Heart left ventricle (tissue), 16 donors: ENCODE measurements around the gene SPO11. TPM values are rescaled to one million over a fixed set of nuclear protein-coding genes. Genes with fewer than 3 reads are reported as not detected.
A peak's percentile ranks its signal among the peaks of the same experiment; 100 is the strongest.

ENCODE experiments used
- ATAC-seq, 4 donors: fragments of 200-7000 bp; cut with Tn5 transposase; one replicate each; pipeline ENCODE4 v1.9.1; 2020 to 2022; ENCODE audit warnings: moderate library complexity in 4 of 4, mild to moderate bottlenecking in 3 of 4, moderate number of reproducible peaks in 1 of 4
- DNase-seq, 5 donors: peaks; one replicate each; pipeline ENCODE4 v3.0.0-alpha.2; 2020
- H3K27ac ChIP-seq, 12 donors: fragments of 200-600 bp; sonication (generic) in 4 of 12; one replicate each; pipeline versions ENCODE4 v1.5.0 to v1.8.0; 2016 to 2022; ENCODE audit warnings: mild to moderate bottlenecking in 2 of 12
- H3K27me3 ChIP-seq, 9 donors: fragments of 200-600 bp; sonication (generic) in 2 of 9; one replicate each; pipeline versions ENCODE4 v1.5.1 to v1.8.0; 2016 to 2022; ENCODE audit warnings: mild to moderate bottlenecking in 3 of 9
- H3K36me3 ChIP-seq, 9 donors: fragments of 200-600 bp; sonication (generic) in 2 of 9; one replicate each; pipeline versions ENCODE4 v1.5.0 to v1.8.0; 2018 to 2022; ENCODE audit warnings: mild to moderate bottlenecking in 2 of 9
- H3K4me1 ChIP-seq, 12 donors: fragments of 200-600 bp; sonication (generic) in 4 of 12; one replicate each; pipeline versions ENCODE4 v1.5.0 to v1.8.0; 2016 to 2022; ENCODE audit warnings: mild to moderate bottlenecking in 3 of 12
- H3K4me3 ChIP-seq, 12 donors: fragments of 200-600 bp; sonication (generic) in 4 of 12; one replicate each; pipeline versions ENCODE4 v1.5.0 to v1.8.0; 2017 to 2022; ENCODE audit warnings: mild to moderate bottlenecking in 9 of 12, moderate library complexity in 4 of 12
- H3K9me3 ChIP-seq, 12 donors: fragments of 200-600 bp; sonication (generic) in 4 of 12; one replicate each; pipeline versions ENCODE4 v1.5.0 to v1.8.0; 2016 to 2022; ENCODE audit warnings: mild to moderate bottlenecking in 1 of 12
- POLR2A ChIP-seq, 2 donors: fragments of 450-650 bp; IDR thresholded peaks; one replicate each; pipeline ENCODE4 v1.6.1; 2017; ENCODE audit warnings: antibody characterized with exemption in 2 of 2, mild to moderate bottlenecking in 2 of 2, moderate library complexity in 2 of 2
- WGBS, 4 donors: extraction: QIAGEN DNeasy Blood & Tissue Kit in 2 of 4; methylation state at CpG; one replicate each; pipeline versions ENCODE4 v1.1.5 to v1.1.7; 2013 to 2018; 5-methylcytosine and 5-hydroxymethylcytosine counted together
- intact Hi-C, 10 donors: fragments of 100-400 bp; cut with DNase I; formaldehyde crosslinking; loops; one replicate each; pipeline versions ENCODE4 v1.11.1 to v1.14.2; 2022
- polyA plus RNA-seq, 2 donors: library from polyadenylated mRNA; stranded (reverse); fragments of 200-250 nt; gene quantifications; one replicate each; pipeline ENCODE4 v1.2.3, GENCODE V29; 2013
- total RNA-seq, 9 donors: library from RNA; depleted of rRNA in 2 of 9; stranded (reverse); fragments of >200 nt in 2 of 9; fragmentation: NEBNext Ultra II Directional in 3 of 9; extraction: Animal tissue kit (Norgen Biotek cat#: 25700) in 3 of 9; gene quantifications; one replicate each; pipeline versions ENCODE4 v1.1.0 to v1.2.4, GENCODE V29; 2016 to 2023
- TF ChIP-seq, protein P1 (sequence below), 12 donors: fragments of 200-600 bp; sonication (generic) in 4 of 12; IDR thresholded peaks; one replicate each; pipeline versions ENCODE4 v1.5.0 to v1.8.0; 2018 to 2022; ENCODE audit warnings: antibody characterized with exemption in 12 of 12, mild to moderate bottlenecking in 5 of 12
- donor health status: ischemic (EF 13 %, LVEDD 7.1; RV severe dilation, severe dysfunction).
- donor health status: healthy with polysubstance abuse.
- donor health status: DM: no; HTN: yes; CAD: no.
- donor health status: DM: no; HTN: no; CAD: no.
- donor health status: ischemic (EF 25% LVEDD 6.9; RV normal size, moderate dysfunction).
- donor health status: ischemic (EF 25% LVEDD 5.7; RV mildly dilated, moderate dysfunction).
- donor health status: healthy.
- donor health status: DM: yes; HTN: yes; CAD: no.
- donor health status: ischemic (EF 35%, LVEDD 5.7; RV mildly dilated, moderate dysfunction).
- donor health status: nonischemic (EF 11% LVEDD 7.7; RV severe dilation, severe dysfunction).
- donor health status: DM: yes; HTN: yes; CAD: no.
- donor health status: PGD.
- donor health status: ischemic (EF 29% LVEDD 5.4; RV normal size, mild dysfunction).
- donor health status: nonischemic (EF 23%, LVEDD 6.1; RV moderate dilation, normal function).

Gene SPO11
- total and polyA plus RNA-seq, 11 donors, result not detected

DNA sequence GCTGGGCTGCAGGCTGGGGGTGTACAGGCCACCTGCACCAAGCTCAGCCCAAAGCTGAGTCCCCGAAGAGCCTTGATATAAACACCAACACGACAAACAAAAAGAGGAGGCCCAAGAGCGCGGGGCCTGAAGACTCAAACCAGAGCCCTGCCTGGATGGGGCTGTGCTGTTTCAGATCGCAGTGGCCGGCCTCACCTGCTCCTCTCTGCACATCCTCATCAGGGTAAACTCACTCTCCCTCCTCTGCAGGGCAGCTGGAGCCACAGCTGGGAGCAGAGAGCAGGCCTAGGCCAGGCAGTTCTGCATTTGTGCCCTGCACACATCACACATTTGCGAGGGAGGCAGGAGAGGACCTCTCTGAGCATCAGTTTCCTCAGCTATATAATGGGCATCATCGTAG is 57.9 kb downstream of the SPO11 start:
- Histone ChIP-seq H3K4me1 (peaks cover 0 to 49% (median 28%) of the 10 kb centered on the region in 12 donors), H3K4me3 (no peak overlapping the region), H3K9me3 (peaks cover 0 to 5% (median 0%) of the 10 kb centered on the region in 12 donors), H3K27ac (no peak overlapping the region), H3K27me3 (no peaks in the 10 kb centered on the region), H3K36me3 (peaks cover 0 to 12% (median 0%) of the 10 kb centered on the region in 9 donors)
- ATAC-seq (no peak), DNase-seq (no peak)
- intact Hi-C loops, result loop anchor here in 6 of 10 donors (10.0 kb wide), 3 partner anchors 207 to 827 kb away; no protein-coding TSS in a partner anchor
- WGBS, 4 donors, result 89 to 96% (median 94%) methylated on average over 8 of the region's 8 CpGs
- TF ChIP-seq, protein P1, sequence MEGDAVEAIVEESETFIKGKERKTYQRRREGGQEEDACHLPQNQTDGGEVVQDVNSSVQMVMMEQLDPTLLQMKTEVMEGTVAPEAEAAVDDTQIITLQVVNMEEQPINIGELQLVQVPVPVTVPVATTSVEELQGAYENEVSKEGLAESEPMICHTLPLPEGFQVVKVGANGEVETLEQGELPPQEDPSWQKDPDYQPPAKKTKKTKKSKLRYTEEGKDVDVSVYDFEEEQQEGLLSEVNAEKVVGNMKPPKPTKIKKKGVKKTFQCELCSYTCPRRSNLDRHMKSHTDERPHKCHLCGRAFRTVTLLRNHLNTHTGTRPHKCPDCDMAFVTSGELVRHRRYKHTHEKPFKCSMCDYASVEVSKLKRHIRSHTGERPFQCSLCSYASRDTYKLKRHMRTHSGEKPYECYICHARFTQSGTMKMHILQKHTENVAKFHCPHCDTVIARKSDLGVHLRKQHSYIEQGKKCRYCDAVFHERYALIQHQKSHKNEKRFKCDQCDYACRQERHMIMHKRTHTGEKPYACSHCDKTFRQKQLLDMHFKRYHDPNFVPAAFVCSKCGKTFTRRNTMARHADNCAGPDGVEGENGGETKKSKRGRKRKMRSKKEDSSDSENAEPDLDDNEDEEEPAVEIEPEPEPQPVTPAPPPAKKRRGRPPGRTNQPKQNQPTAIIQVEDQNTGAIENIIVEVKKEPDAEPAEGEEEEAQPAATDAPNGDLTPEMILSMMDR (IDR thresholded peaks at IDR 0.05), result no peak
- no peak for TF ChIP-seq POLR2A (IDR thresholded peaks at IDR 0.05)

DNA sequence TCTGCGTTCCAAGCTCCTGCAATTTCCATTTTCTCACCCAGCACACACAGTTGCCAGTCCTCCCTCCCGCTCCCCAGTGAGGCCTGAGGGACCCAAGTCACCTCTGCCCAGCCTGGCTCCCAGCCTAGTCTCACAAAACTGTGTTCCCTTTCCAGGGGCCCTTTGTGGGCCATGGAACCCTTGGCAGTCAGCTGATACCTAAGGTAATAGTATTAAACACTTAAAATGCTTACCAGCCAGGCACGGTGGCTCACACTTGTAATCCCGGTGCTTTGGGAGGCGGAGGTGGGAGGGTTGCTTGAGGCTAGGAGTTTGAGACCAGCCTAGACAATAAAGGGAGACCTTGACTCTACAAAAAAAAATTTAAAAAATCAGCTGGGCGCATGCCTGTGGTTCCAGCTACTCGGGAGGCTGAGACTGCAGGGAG is 58.4 kb downstream of the SPO11 start:
- Histone ChIP-seq H3K4me3 (no peak overlapping the region), H3K9me3 (peaks cover 0 to 5% (median 0%) of the 10 kb centered on the region in 12 donors), H3K27ac (no peak overlapping the region), H3K27me3 (no peaks in the 10 kb centered on the region), H3K36me3 (peaks cover 0 to 12% (median 0%) of the 10 kb centered on the region in 9 donors), H3K4me1 (peaks cover 0 to 54% (median 32%) of the 10 kb centered on the region in 12 donors)
- 82 to 91% (median 88%) methylated on average over 7 of the region's 7 CpGs for WGBS, 4 donors
- intact Hi-C loops, result loop anchor here in 6 of 10 donors (10.0 kb wide), 3 partner anchors 207 to 827 kb away; no protein-coding TSS in a partner anchor
- TF ChIP-seq, protein P1 (IDR thresholded peaks at IDR 0.05), result no peak
- TF ChIP-seq POLR2A (IDR thresholded peaks at IDR 0.05), result no peak
- DNase-seq (peak in 1 of 5 donors; percentile 21), ATAC-seq (no peak)

- DNase-seq (peak; percentile 84 to 89 (median 86)), ATAC-seq (peak; percentile 33 to 72 (median 68))
- Histone ChIP-seq H3K36me3 (peaks cover 0 to 12% (median 5%) of the 10 kb centered on the region in 9 donors), H3K4me3 (peak overlapping the region in 11 of 12 donors; percentile 10 to 60 (median 49)), H3K27ac (peak overlapping the region; percentile 29 to 87 (median 79)), H3K9me3 (peaks cover 0 to 5% (median 0%) of the 10 kb centered on the region in 12 donors), H3K27me3 (no peaks in the 10 kb centered on the region), H3K4me1 (peaks cover 0 to 66% (median 42%) of the 10 kb centered on the region in 12 donors)
- WGBS, 4 donors, result 6 to 11% (median 7%) methylated on average over 28 to 57 of the region's 57 CpGs
- intact Hi-C loops, result loop anchor here in 6 of 10 donors (10.0 kb wide), 3 partner anchors 206 to 826 kb away; no protein-coding TSS in a partner anchor
- peak in 1 of 2 donors; percentile 67 for TF ChIP-seq POLR2A (IDR thresholded peaks at IDR 0.05)
- TF ChIP-seq, protein P1 (IDR thresholded peaks at IDR 0.05), result peak in 7 of 12 donors; percentile 16 to 43 (median 33)
Observed at GRCh38 chr20:57388953-57389694, 59.5 kb downstream of the SPO11 start.
